ENCODE measurements around the gene SFTPA1.
"Not testable (repeated sequence)": the region's sequence is repeated elsewhere in the genome, so short reads cannot be mapped to it uniquely, and the experiment has no call there.

The SFTPA1 gene

DNA sequence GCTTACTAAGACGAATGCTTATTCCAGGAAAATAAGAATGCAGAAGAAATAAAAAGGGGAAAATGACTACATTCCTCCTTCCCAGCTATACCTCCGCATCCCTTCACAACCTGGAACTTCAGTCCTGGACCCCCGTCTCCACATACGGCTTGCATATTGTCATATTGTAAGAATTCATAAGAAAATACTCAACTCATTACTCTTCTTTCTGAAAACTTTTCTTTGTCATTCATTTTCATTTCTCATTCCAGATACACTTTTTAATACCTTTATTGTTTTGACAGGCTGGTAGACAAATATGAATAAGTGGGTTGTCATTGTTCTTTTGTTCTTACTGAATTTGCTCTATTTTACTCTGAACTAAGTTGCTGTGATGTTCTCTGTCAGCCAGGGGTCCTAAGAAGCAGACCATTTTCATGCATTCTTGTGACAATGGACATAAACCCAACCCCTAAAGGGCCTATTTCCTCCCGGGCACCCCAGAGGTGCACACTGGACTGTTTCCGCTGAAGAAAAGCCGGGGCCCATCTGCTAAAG, 27.2 kb upstream of the SFTPA1 start:
- TF ChIP-seq, protein P1, sequence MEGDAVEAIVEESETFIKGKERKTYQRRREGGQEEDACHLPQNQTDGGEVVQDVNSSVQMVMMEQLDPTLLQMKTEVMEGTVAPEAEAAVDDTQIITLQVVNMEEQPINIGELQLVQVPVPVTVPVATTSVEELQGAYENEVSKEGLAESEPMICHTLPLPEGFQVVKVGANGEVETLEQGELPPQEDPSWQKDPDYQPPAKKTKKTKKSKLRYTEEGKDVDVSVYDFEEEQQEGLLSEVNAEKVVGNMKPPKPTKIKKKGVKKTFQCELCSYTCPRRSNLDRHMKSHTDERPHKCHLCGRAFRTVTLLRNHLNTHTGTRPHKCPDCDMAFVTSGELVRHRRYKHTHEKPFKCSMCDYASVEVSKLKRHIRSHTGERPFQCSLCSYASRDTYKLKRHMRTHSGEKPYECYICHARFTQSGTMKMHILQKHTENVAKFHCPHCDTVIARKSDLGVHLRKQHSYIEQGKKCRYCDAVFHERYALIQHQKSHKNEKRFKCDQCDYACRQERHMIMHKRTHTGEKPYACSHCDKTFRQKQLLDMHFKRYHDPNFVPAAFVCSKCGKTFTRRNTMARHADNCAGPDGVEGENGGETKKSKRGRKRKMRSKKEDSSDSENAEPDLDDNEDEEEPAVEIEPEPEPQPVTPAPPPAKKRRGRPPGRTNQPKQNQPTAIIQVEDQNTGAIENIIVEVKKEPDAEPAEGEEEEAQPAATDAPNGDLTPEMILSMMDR (conservative IDR thresholded peaks at IDR 0.05): no peak
- H3K27ac ChIP-seq: no peak overlapping the region

DNA sequence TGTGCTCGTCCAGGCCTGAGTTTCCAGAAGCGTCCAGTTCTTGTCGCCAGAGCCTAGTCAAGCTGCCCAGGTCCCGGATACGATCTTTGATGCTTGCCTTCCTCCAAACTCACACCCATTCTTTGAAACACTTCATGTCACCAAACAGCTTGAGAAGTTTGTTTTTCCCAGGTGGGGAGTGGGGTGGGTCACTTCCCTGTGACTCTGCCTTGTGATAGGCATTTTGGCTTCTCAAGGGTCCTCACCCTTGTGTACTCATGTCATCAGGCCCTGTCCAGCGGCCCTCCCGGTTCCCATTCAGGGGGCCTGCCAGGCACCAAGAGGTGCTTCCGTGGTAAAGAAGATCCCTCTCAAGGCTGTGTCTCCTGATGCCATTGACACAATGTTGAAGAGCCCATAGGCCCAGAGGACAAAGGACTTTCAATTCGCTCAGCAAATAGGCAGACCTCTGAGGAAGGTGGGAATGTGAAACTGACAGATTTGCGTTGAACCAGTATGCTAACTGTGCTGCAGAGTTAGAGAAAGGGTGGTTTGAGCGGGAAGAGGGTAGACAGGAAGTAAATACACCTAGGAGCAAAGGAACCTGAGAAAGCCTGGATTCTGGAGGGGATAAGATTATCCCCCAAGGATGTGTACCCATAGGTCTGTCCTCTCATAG, 24.7 kb upstream of the SFTPA1 start:
- no peak overlapping the region for H3K27ac ChIP-seq
- TF ChIP-seq, protein P1 (conservative IDR thresholded peaks at IDR 0.05): no peak

DNA sequence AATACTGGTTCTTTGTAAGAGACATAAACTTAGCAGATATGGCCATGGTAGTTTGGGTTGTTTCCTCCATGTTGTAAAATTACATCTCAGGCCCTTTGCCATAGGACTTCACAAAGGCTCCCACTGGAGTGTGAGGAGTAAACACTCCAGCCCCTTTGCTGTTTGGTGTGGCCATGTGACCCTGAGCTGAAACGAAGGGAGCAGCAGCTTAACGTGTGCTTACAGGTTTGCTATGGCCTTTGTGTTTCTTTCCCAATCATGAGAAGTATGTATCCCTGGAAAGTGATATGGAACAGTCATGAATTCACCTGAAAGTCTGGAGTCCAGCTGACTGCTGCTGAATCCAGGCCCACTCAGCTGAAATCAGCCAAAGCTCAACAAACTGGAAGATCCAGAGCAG, 23.8 kb upstream of the SFTPA1 start:
- H3K27ac ChIP-seq: no peak overlapping the region
- TF ChIP-seq, protein P1 (conservative IDR thresholded peaks at IDR 0.05): no peak

DNA sequence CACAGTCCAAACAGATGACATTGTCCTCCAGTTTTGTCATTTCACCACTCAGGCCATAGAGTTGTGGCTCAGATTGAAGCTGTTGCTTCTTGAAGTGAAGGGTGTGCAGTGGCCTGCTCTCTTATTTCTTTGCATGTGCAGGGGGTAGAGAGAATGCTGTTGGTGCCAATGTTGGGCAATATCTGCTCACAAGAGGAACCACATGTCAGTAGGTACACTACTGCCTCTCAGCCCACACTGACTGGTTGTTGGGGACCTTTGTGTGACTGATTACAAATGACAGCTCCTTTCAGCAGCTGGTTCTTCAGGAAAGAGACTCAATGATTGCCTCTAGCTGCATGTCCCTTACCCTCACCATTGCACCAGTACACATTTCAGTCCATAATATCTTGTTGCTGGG, 21.9 kb upstream of the SFTPA1 start:
- TF ChIP-seq, protein P1 (conservative IDR thresholded peaks at IDR 0.05): no peak
- H3K27ac ChIP-seq: no peak overlapping the region

DNA sequence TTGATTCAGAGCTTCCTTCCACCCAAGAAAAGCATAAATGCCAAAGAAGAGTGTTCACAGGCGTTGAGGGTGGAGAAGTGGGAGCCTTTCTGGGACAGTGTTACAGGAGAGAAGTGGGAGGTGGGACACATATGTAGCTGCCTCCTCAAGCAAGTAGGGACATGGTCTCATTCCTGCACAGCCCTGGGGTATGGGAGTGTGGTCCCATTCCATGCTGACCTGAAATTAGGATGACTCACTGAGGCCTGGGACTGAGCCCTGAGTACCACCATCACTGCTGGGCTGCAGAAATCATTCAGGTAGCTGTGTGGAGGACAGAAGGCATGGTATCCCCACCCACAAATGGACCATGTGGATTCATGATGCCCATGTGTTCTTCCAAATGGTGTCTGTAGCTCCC, 17.4 kb upstream of the SFTPA1 start:
- H3K27ac ChIP-seq: no peak overlapping the region
- TF ChIP-seq, protein P1 (conservative IDR thresholded peaks at IDR 0.05): no peak

DNA sequence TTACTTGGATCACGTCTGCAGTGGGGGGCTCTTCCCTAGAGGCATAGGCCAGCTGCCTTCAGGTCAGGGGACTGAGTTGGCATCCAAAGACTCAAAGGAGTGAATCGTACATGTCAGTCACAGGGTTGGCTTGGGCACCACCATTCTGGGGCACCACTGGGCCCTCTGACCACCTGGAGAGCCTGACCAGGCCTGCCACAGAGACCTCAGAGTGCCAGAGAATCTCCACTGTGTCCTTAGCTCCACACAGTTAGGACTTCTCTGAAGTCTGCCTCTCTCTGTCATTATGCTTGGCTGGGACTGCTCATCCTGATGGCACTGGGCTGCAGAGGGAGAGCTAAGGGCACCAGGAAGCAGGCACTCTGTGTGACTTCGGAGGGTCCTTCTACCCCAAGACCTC, 16.2 kb upstream of the SFTPA1 start:
- not testable (repeated sequence) for H3K27ac ChIP-seq

DNA sequence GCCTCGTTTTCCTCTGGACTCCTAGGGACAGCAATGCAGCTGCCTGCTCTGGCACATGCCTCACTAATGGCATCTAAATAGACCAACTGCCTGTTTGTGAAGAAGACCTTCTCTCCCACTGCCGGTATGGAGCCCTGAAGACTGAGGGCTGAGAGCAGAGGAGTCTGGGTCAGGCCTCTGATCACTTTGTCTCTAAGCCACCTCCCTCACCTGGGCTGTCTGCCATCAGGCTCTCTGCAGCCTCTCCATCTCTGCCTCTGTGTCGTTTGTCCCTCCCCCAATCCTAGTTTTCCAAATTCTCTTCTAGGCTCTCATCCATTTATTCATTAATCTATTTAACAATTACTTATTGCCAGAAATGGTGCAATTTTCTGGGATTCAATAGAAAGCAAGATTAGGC, 15.2 kb upstream of the SFTPA1 start:
- H3K27ac ChIP-seq: no peak overlapping the region
- TF ChIP-seq, protein P1 (conservative IDR thresholded peaks at IDR 0.05): no peak

DNA sequence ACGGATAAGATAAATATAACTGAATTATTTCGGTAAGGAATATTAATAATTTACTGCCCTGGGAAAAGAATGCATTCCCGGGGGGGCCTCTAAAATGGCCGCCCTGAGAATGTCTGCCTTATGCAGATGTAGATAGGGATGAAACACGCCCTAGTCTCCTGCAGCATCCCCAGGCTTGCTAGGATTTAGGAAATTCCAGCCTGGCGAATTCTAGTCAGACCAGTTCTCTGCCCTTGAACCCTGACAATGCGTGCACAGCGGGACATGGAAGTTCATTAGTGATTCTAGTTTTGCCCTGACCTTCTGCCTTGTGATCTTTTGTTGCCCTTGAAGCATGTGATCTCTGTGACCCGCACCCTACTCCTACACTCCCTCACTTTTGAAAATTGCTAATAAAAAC, 11.1 kb upstream of the SFTPA1 start:
- not testable (repeated sequence) for H3K27ac ChIP-seq

DNA sequence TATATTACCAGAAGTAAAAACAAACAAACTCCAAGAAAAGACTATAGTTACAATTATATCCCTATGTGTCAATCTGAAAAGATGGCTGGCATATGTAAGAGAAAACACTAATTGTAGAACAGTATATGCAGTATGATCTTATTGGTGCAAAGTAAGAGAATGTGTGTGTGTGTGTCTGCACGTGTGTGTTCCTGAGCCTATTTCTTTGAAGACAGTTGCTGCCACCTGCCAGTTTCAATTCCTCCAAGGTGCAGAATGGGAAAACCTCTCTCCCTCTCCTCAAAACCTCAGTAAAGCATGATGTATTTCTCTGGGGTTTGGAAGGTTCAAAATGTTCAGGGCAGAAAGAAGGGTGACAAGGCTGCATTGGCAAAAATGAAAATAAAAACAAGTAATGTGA, 8.8 kb upstream of the SFTPA1 start:
- TF ChIP-seq, protein P1 (conservative IDR thresholded peaks at IDR 0.05): no peak
- H3K27ac ChIP-seq: no peak overlapping the region
